B cell (primary cell): ENCODE results near the gene ZNRF2.

Experiments used
- EZH2 ChIP-seq: IDR thresholded peaks from 2 replicates; pipeline ENCODE4 v1.6.1; 2012; ENCODE audit warnings: borderline replicate concordance, low read depth, mild to moderate bottlenecking, moderate library complexity, low read length; ENCODE audit not compliant: insufficient read depth, poor library complexity, severe bottlenecking
- TF ChIP-seq, protein P1 (sequence below): fragments of 200-600 bp; IDR thresholded peaks from one replicate; pipeline ENCODE4 v1.8.0; 2022; ENCODE audit warnings: antibody characterized with exemption, mild to moderate bottlenecking

DNA sequence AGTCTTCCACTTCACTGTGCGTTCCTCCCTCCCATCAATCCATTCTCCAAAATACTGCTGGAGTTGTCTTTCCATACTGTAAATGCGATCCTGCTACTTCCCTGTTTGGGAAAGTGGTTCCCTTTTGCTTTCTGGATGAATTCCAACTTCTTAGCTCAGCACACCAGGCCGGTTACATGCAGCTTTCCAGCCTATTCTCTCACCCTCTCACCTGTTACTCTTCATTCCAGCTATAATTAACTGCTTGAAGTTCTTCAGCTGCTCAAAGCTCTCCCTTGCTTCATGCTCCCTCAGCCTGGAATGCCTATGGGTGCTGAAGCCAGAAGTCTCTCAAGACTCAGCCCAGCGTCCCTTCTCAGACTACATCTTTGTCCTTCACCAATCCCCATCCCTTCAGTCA, 6.0 kb upstream of the ZNRF2 start:
- TF ChIP-seq, protein P1, sequence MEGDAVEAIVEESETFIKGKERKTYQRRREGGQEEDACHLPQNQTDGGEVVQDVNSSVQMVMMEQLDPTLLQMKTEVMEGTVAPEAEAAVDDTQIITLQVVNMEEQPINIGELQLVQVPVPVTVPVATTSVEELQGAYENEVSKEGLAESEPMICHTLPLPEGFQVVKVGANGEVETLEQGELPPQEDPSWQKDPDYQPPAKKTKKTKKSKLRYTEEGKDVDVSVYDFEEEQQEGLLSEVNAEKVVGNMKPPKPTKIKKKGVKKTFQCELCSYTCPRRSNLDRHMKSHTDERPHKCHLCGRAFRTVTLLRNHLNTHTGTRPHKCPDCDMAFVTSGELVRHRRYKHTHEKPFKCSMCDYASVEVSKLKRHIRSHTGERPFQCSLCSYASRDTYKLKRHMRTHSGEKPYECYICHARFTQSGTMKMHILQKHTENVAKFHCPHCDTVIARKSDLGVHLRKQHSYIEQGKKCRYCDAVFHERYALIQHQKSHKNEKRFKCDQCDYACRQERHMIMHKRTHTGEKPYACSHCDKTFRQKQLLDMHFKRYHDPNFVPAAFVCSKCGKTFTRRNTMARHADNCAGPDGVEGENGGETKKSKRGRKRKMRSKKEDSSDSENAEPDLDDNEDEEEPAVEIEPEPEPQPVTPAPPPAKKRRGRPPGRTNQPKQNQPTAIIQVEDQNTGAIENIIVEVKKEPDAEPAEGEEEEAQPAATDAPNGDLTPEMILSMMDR, result no peak
- no peak for TF ChIP-seq EZH2
